Ovary (tissue), 9 donors: ENCODE results near the gene ELMOD3. TPM values are rescaled to one million over a fixed set of nuclear protein-coding genes. Genes with fewer than 3 reads are reported as not detected.
"Not testable (repeated sequence)": the region's sequence is repeated elsewhere in the genome, so short reads cannot be mapped to it uniquely, and the experiment has no call there.

Source experiments
- DNase-seq, 5 donors: peaks; one replicate each; pipeline ENCODE4 v3.0.0-alpha.2; 2019 to 2020
- H3K27ac ChIP-seq, 2 donors: fragments of 200-600 bp; one replicate each; pipeline versions ENCODE4 v1.5.1 to v1.8.0; 2019 to 2022
- H3K27me3 ChIP-seq: fragments of 200-600 bp; one replicate; pipeline ENCODE4 v1.8.0; 2022
- H3K36me3 ChIP-seq: fragments of 200-600 bp; sonication (generic); one replicate; pipeline ENCODE4 v1.5.1; 2019
- H3K4me1 ChIP-seq: one replicate; pipeline ENCODE4 v1.8.1; 2013; ENCODE audit warnings: mild to moderate bottlenecking, moderate library complexity; ENCODE audit not compliant: insufficient read depth
- H3K4me3 ChIP-seq: fragments of 200-600 bp; sonication (generic); one replicate; pipeline ENCODE4 v1.5.1; 2017
- H3K9me3 ChIP-seq, 2 donors: fragments of 200-600 bp in 1 of 2; sonication (generic) in 1 of 2; one replicate each; pipeline versions ENCODE4 v1.5.1 to v1.8.1; 2013 to 2019; ENCODE audit warnings: mild to moderate bottlenecking in 1 of 2, moderate library complexity in 1 of 2
- EP300 ChIP-seq: sonication (generic); formaldehyde crosslinking; IDR thresholded peaks from one replicate; pipeline ENCODE4 v1.6.1; 2017; ENCODE audit warnings: antibody characterized with exemption
- POLR2A ChIP-seq: fragments of 450-650 bp; IDR thresholded peaks from one replicate; pipeline ENCODE4 v1.6.1; 2017; ENCODE audit warnings: antibody characterized with exemption, mild to moderate bottlenecking, moderate library complexity
- WGBS, 3 donors: extraction: QIAGEN DNeasy Blood & Tissue Kit in 1 of 3; methylation state at CpG; one replicate each; pipeline versions ENCODE4 v1.1.5 to v1.1.7; 2013 to 2017; 5-methylcytosine and 5-hydroxymethylcytosine counted together
- intact Hi-C, 4 donors: fragments of 100-400 bp; cut with DNase I; formaldehyde crosslinking; loops; one replicate each; pipeline versions ENCODE4 v1.11.0 to v1.15.1; 2022 to 2023
- polyA plus RNA-seq, 2 donors: library from polyadenylated mRNA; stranded (reverse); fragments of 200-250 nt in 1 of 2; fragments of 350-450 nt in 1 of 2; fragmentation: Illumina TruSeq in 1 of 2; extraction: RNeasy Lipid Tissue Mini Kit (QIAGEN cat#74804) in 1 of 2; gene quantifications; one replicate each; pipeline ENCODE4 v1.2.3, GENCODE V29; 2013 to 2014
- total RNA-seq, 7 donors: library from RNA; depleted of rRNA in 2 of 7; stranded (reverse); fragments of >200 nt in 2 of 7; fragmentation: NEBNext Ultra II Directional in 3 of 7; extraction: Animal tissue kit (Norgen Biotek cat#: 25700) in 3 of 7; gene quantifications; one replicate each; pipeline versions ENCODE4 v1.1.0 to v1.2.4, GENCODE V29; 2016 to 2023
- TF ChIP-seq, protein P1 (sequence below), 3 donors: fragments of 450-650 bp in 2 of 3; fragments of 200-600 bp in 1 of 3; IDR thresholded peaks; one replicate each; pipeline versions ENCODE4 v1.5.1 to v1.8.0; 2016 to 2022; ENCODE audit warnings: antibody characterized with exemption in 3 of 3, mild to moderate bottlenecking in 1 of 3
- donor health status: DM: no; HTN: no; CAD: no; lungs with moderate emphysema.
- donor health status: DM: no; HTN: no; CAD: no.
- donor health status: Bipolar disorder and iron deficiency.
- donor health status: DM: yes; HTN: yes; CAD: no.
- donor health status: DM: no; HTN: no; CAD: no.
- donor health status: DM: yes; HTN: yes; CAD: no.

ELMOD3 gene
- total and polyA plus RNA-seq, 9 donors, result 13.0 to 23.0 (median 17.3) TPM

- intact Hi-C loops, result no loop called here
- 93 to 96% (median 94%) methylated on average over 11 of the region's 11 CpGs for WGBS, 3 donors
- Histone ChIP-seq H3K4me3 (no peak overlapping the region), H3K4me1 (no peaks in the 10 kb centered on the region), H3K36me3 (no peaks in the 10 kb centered on the region), H3K9me3 (no peaks in the 10 kb centered on the region), H3K27me3 (no peaks in the 10 kb centered on the region), H3K27ac (no peak overlapping the region)
- DNase-seq, result no peak
- TF ChIP-seq, protein P1, sequence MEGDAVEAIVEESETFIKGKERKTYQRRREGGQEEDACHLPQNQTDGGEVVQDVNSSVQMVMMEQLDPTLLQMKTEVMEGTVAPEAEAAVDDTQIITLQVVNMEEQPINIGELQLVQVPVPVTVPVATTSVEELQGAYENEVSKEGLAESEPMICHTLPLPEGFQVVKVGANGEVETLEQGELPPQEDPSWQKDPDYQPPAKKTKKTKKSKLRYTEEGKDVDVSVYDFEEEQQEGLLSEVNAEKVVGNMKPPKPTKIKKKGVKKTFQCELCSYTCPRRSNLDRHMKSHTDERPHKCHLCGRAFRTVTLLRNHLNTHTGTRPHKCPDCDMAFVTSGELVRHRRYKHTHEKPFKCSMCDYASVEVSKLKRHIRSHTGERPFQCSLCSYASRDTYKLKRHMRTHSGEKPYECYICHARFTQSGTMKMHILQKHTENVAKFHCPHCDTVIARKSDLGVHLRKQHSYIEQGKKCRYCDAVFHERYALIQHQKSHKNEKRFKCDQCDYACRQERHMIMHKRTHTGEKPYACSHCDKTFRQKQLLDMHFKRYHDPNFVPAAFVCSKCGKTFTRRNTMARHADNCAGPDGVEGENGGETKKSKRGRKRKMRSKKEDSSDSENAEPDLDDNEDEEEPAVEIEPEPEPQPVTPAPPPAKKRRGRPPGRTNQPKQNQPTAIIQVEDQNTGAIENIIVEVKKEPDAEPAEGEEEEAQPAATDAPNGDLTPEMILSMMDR (IDR thresholded peaks at IDR 0.05), result no peak
- no peak for TF ChIP-seq EP300
- TF ChIP-seq POLR2A, result no peak
Observed at GRCh38 chr2:85377083-85377482, 22.5 kb downstream of the ELMOD3 start.

GRCh38 chr2:85378257-85378656 is 23.7 kb downstream of the ELMOD3 start:
- no peaks in the 10 kb centered on the region for H3K4me1 ChIP-seq
- H3K36me3 ChIP-seq, result no peaks in the 10 kb centered on the region
- TF ChIP-seq POLR2A (no peak), EP300 (no peak)
- TF ChIP-seq, protein P1 (IDR thresholded peaks at IDR 0.05), result no peak
- DNase-seq, result no peak
- no peaks in the 10 kb centered on the region for H3K9me3 ChIP-seq
- no peak overlapping the region for H3K4me3 ChIP-seq
- intact Hi-C loops, result no loop called here
- no peak overlapping the region for H3K27ac ChIP-seq
- H3K27me3 ChIP-seq, result no peaks in the 10 kb centered on the region
- whole genome bisulfite sequencing, 3 donors, result 79 to 84% (median 81%) methylated on average over 5 of the region's 5 CpGs

DNA sequence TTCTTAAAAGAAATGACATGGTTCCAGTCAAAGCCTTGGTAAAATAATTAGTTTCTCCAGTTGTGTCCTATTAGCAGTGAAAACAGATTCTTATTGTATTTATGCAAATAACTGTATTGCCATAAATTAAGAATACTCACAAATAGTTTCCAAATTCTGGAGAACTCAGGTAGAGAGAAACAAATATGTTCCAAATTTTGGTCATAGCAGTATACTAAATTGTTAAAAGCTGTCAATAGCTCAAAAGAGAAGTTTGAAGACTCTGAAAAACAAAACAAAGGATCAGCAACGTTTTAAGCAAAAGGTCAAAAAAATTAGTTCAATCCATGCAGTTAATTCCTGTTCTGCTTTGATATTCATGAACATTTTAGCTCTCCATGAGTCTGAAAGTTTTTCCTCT is 25.5 kb downstream of the ELMOD3 start:
- WGBS, 3 donors, result 84 to 96% (median 85%) methylated on average over 1 of the region's 1 CpG

GRCh38 chr2:85383151-85383550 is 28.6 kb downstream of the ELMOD3 start:
- H3K36me3 ChIP-seq, H3K4me3 ChIP-seq, DNase-seq, H3K27me3 ChIP-seq, H3K4me1 ChIP-seq, H3K27ac ChIP-seq, H3K9me3 ChIP-seq, intact Hi-C loops: not testable (repeated sequence)
- 93 to 96% (median 93%) methylated on average over 5 of the region's 5 CpGs for WGBS, 3 donors

More for the DNA sequence above, 25.5 kb downstream of the ELMOD3 start:
- no peak for TF ChIP-seq EP300
- TF ChIP-seq POLR2A, result no peak
- TF ChIP-seq, protein P1 (IDR thresholded peaks at IDR 0.05), result no peak
- no peak for DNase-seq
- intact Hi-C loops, result no loop called here
- H3K4me1 ChIP-seq, result no peaks in the 10 kb centered on the region
- no peaks in the 10 kb centered on the region for H3K9me3 ChIP-seq
- H3K27me3 ChIP-seq, result no peaks in the 10 kb centered on the region
- H3K4me3 ChIP-seq, result no peak overlapping the region
- H3K36me3 ChIP-seq, result no peaks in the 10 kb centered on the region
- H3K27ac ChIP-seq, result no peak overlapping the region

GRCh38 chr2:85383850-85384249 is 29.3 kb downstream of the ELMOD3 start:
- intact Hi-C loops, result no loop called here
- Histone ChIP-seq H3K27me3 (no peaks in the 10 kb centered on the region), H3K36me3 (no peaks in the 10 kb centered on the region), H3K27ac (no peak overlapping the region), H3K4me3 (no peak overlapping the region), H3K4me1 (no peaks in the 10 kb centered on the region), H3K9me3 (no peaks in the 10 kb centered on the region)
- 83 to 87% (median 85%) methylated on average over 4 of the region's 4 CpGs for WGBS, 3 donors
- TF ChIP-seq, protein P1 (IDR thresholded peaks at IDR 0.05), result no peak
- TF ChIP-seq POLR2A (no peak), EP300 (no peak)
- no peak for DNase-seq
